Measurements from ENCODE around the gene MCCD1. TPM values are rescaled to one million over a fixed set of nuclear protein-coding genes. Genes with fewer than 3 reads are reported as not detected.

The MCCD1 gene
- polyA plus RNA-seq, 1 experiment, result not detected

GRCh38 chr6:31534521-31535040 is 5.8 kb downstream of the MCCD1 start:
- ChIA-PET CTCF (interaction anchor here (1.2 kb wide), 1 partner anchor 41 kb away, joined by 3 read pairs; no protein-coding TSS in a partner anchor), POLR2A (no interaction called here)
- TF ChIP-seq, protein P1, sequence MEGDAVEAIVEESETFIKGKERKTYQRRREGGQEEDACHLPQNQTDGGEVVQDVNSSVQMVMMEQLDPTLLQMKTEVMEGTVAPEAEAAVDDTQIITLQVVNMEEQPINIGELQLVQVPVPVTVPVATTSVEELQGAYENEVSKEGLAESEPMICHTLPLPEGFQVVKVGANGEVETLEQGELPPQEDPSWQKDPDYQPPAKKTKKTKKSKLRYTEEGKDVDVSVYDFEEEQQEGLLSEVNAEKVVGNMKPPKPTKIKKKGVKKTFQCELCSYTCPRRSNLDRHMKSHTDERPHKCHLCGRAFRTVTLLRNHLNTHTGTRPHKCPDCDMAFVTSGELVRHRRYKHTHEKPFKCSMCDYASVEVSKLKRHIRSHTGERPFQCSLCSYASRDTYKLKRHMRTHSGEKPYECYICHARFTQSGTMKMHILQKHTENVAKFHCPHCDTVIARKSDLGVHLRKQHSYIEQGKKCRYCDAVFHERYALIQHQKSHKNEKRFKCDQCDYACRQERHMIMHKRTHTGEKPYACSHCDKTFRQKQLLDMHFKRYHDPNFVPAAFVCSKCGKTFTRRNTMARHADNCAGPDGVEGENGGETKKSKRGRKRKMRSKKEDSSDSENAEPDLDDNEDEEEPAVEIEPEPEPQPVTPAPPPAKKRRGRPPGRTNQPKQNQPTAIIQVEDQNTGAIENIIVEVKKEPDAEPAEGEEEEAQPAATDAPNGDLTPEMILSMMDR (IDR thresholded peaks at IDR 0.05; ENCODE audit: low read depth, low read length), result no peak
- Histone ChIP-seq H3K4me3 (ENCODE audit: low read depth, low read length) (no peak overlapping the region), H3K27ac (ENCODE audit: low read depth, low read length) (no peak overlapping the region), H3K27me3 (ENCODE audit: control insufficient read depth, insufficient read depth, low read length) (no peaks in the 10 kb centered on the region), H3K9me3 (ENCODE audit: control insufficient read depth, insufficient read depth, low read length) (no peaks in the 10 kb centered on the region)
- no peak for DNase-seq (ENCODE audit: low read depth, low spot score)

- no peak for DNase-seq (ENCODE audit: low read depth, low spot score)
- H3K9me3 ChIP-seq (ENCODE audit: control insufficient read depth, insufficient read depth, low read length), result no peaks in the 10 kb centered on the region
- ChIA-PET CTCF (interaction anchor here (0.5 kb wide), 1 partner anchor 261 kb away, joined by 4 read pairs; no protein-coding TSS in a partner anchor), POLR2A (interaction anchor here (1.4 kb wide), 1 partner anchor 41 kb away, joined by 4 read pairs; no protein-coding TSS in a partner anchor)
- no peak overlapping the region for H3K27ac ChIP-seq (ENCODE audit: low read depth, low read length)
- TF ChIP-seq, protein P1 (IDR thresholded peaks at IDR 0.05; ENCODE audit: low read depth, low read length), result no peak
- H3K4me3 ChIP-seq (ENCODE audit: low read depth, low read length), result no peak overlapping the region
- H3K27me3 ChIP-seq (ENCODE audit: control insufficient read depth, insufficient read depth, low read length), result no peaks in the 10 kb centered on the region
Measured at GRCh38 chr6:31535538-31536324, 7.0 kb downstream of the MCCD1 start.

DNA sequence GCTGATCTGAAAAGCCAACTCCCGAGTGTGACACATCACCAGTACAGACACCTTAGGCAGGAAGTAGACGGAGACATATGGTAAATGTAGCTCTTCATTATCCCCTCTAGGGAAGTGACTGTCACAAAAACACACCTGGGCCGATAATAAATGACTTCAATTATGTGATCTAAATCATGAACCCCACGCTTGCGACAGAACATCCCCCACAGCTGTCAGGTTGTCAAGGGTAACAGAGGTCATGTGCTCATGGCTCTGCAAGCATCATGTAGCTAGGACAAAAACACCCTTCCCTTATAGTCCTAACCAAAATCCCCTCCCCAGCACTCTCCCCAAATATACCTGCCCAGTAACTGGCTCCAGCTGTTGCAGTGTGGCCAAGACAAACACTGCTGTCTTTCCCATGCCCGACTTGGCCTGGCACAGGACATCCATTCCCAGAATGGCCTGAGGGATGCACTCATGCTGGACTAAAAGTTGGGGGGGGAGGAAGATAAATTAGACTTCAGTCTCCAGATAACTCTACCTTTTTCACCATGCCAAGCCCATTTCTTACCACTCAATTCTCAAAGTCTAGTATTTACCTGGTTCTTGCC is 10.1 kb downstream of the MCCD1 start:
- CTCF ChIA-PET, result interaction anchor here (1.5 to 14.1 kb wide), 3 partner anchors 11 to 59 kb away, joined by 3 to 388 read pairs (median 4); partner anchors contain the start of genes MCCD1 and NCR3
- POLR2A ChIA-PET, result interaction anchor here (0.6 to 0.7 kb wide), 2 partner anchors 16 to 46 kb away, joined by 3 read pairs; no protein-coding TSS in a partner anchor
- Histone ChIP-seq H3K27ac (ENCODE audit: low read depth, low read length) (no peak overlapping the region), H3K4me3 (ENCODE audit: low read depth, low read length) (peak overlapping the region; percentile 92), H3K9me3 (ENCODE audit: control insufficient read depth, insufficient read depth, low read length) (no peaks in the 10 kb centered on the region), H3K27me3 (ENCODE audit: control insufficient read depth, insufficient read depth, low read length) (no peaks in the 10 kb centered on the region)
- no peak for DNase-seq (ENCODE audit: low read depth, low spot score)
- TF ChIP-seq, protein P1 (IDR thresholded peaks at IDR 0.05; ENCODE audit: low read depth, low read length), result no peak

DNA sequence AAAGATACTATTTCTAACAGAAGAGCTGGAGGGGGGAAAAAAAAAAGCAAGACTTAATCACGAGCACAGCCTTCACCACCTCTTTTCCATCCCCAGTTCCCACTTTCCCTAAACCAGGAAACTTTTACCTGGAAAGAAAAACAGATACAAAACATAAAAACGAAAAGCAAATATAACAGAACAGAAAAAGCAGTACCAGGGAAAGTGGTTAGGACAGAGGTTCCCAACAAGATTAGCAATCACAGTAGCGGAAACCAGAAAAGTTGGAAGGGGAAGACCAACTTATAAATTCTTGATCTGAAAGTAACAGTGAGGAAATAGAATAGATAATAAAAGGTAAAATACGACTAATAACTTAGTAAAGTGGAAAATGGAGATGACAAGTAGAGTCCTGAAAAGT is 11.9 kb downstream of the MCCD1 start:
- Histone ChIP-seq H3K4me3 (ENCODE audit: low read depth, low read length) (peak overlapping the region; percentile 92), H3K27ac (ENCODE audit: low read depth, low read length) (no peak overlapping the region), H3K9me3 (ENCODE audit: control insufficient read depth, insufficient read depth, low read length) (no peaks in the 10 kb centered on the region), H3K27me3 (ENCODE audit: control insufficient read depth, insufficient read depth, low read length) (no peaks in the 10 kb centered on the region)
- no peak for DNase-seq (ENCODE audit: low read depth, low spot score)
- ChIA-PET POLR2A (interaction anchor here (0.5 to 2.2 kb wide), 5 partner anchors 9 to 79 kb away, joined by 3 to 12 read pairs (median 4); partner anchors contain the start of gene MCCD1), CTCF (interaction anchor here (0.6 to 14.1 kb wide), 5 partner anchors 24 to 120 kb away, joined by 4 to 388 read pairs (median 6); partner anchors contain the start of genes C6orf47 and NCR3)
- TF ChIP-seq, protein P1 (IDR thresholded peaks at IDR 0.05; ENCODE audit: low read depth, low read length), result no peak
